Measurements from ENCODE around the gene CC2D2A. TPM values are rescaled to one million over a fixed set of nuclear protein-coding genes. Genes with fewer than 3 reads are reported as not detected.

CC2D2A gene
- total RNA-seq, 1 donor from 2014 or later, result 15.2 TPM

GRCh38 chr4:15481961-15482745 lies 12.5 kb downstream of the CC2D2A start:
- DNase-seq (ENCODE audit: low read depth), result no peak
- TF ChIP-seq, protein P1, sequence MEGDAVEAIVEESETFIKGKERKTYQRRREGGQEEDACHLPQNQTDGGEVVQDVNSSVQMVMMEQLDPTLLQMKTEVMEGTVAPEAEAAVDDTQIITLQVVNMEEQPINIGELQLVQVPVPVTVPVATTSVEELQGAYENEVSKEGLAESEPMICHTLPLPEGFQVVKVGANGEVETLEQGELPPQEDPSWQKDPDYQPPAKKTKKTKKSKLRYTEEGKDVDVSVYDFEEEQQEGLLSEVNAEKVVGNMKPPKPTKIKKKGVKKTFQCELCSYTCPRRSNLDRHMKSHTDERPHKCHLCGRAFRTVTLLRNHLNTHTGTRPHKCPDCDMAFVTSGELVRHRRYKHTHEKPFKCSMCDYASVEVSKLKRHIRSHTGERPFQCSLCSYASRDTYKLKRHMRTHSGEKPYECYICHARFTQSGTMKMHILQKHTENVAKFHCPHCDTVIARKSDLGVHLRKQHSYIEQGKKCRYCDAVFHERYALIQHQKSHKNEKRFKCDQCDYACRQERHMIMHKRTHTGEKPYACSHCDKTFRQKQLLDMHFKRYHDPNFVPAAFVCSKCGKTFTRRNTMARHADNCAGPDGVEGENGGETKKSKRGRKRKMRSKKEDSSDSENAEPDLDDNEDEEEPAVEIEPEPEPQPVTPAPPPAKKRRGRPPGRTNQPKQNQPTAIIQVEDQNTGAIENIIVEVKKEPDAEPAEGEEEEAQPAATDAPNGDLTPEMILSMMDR (conservative IDR thresholded peaks at IDR 0.05; ENCODE audit: low read depth, low read length), result no peak
- H3K4me3 ChIP-seq (ENCODE audit: low read depth, low read length), result no peak overlapping the region

DNA sequence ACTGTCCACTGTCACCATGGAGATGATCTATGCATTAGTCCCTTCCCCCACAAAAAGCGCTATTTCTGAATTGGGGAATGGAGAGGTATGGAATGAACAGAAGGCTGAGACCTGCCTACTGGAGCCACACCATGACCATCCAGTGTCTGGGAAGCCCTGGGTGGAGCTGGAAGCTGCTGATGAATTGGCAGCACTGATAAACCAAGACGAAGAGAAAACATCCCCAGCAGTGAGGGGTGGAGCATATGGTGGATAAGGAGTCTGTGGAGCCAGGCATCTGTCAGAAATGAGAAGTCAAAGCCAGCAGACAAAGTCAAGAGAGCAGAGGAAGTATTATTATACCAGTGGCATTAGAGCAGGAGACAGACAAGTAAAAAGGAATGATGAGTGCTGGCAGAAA lies 13.2 kb downstream of the CC2D2A start:
- TF ChIP-seq, protein P1 (conservative IDR thresholded peaks at IDR 0.05; ENCODE audit: low read depth, low read length), result no peak
- H3K4me3 ChIP-seq (ENCODE audit: low read depth, low read length), result no peak overlapping the region
- no peak for DNase-seq (ENCODE audit: low read depth)

- no peak for DNase-seq (ENCODE audit: low read depth)
- no peak overlapping the region for H3K4me3 ChIP-seq (ENCODE audit: low read depth, low read length)
Measured at GRCh38 chr4:15488136-15488535, 18.5 kb downstream of the CC2D2A start.

GRCh38 chr4:15488658-15489470 lies 19.2 kb downstream of the CC2D2A start:
- DNase-seq (ENCODE audit: low read depth), result no peak
- H3K4me3 ChIP-seq (ENCODE audit: low read depth, low read length), result no peak overlapping the region
- TF ChIP-seq, protein P1 (conservative IDR thresholded peaks at IDR 0.05; ENCODE audit: low read depth, low read length), result no peak

More at GRCh38 chr4:15488136-15488535, 18.5 kb downstream of the CC2D2A start:
- TF ChIP-seq, protein P1 (conservative IDR thresholded peaks at IDR 0.05; ENCODE audit: low read depth, low read length), result no peak

GRCh38 chr4:15489551-15489950 lies 19.9 kb downstream of the CC2D2A start:
- TF ChIP-seq, protein P1 (conservative IDR thresholded peaks at IDR 0.05; ENCODE audit: low read depth, low read length), result no peak
- H3K4me3 ChIP-seq (ENCODE audit: low read depth, low read length), result no peak overlapping the region
- DNase-seq (ENCODE audit: low read depth), result no peak

GRCh38 chr4:15493411-15493810 lies 23.7 kb downstream of the CC2D2A start:
- DNase-seq (ENCODE audit: low read depth), result no peak
- TF ChIP-seq, protein P1 (conservative IDR thresholded peaks at IDR 0.05; ENCODE audit: low read depth, low read length), result no peak
- no peak overlapping the region for H3K4me3 ChIP-seq (ENCODE audit: low read depth, low read length)

Measured in epithelial cell of proximal tubule (primary cell).